NCI-H1092 treated with DMSO at 0.1 percent for 48 hours (cell line): ENCODE measurements around the gene PSMD13.
"Not testable (repeated sequence)": the region's sequence is repeated elsewhere in the genome, so short reads cannot be mapped to it uniquely, and the experiment has no call there.

Experiments
- DNase-seq: peaks from one replicate; lab custom pipeline; 2025; lab: John Stamatoyannopoulos, UW

PSMD13 gene

DNA sequence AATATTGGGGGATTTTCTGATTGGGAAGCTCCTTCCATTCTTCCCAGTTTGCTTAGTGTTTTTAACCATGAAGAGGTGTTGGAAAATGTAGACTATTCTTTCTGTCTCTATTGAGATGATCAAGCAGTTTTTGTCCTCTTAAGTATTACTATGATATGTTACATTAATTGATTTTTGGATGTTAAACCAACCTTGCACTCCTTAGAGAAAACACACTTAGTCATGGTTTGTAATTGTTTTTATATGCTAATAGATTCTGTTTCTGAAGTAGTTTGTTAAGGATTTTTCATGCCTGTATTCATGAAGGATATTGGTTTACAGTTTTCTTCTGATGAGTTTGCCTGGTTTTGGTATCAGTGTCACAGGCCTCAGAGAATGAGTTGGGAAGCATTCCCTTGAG lies 39.4 kb downstream of the PSMD13 start:
- no peak for DNase-seq

DNA sequence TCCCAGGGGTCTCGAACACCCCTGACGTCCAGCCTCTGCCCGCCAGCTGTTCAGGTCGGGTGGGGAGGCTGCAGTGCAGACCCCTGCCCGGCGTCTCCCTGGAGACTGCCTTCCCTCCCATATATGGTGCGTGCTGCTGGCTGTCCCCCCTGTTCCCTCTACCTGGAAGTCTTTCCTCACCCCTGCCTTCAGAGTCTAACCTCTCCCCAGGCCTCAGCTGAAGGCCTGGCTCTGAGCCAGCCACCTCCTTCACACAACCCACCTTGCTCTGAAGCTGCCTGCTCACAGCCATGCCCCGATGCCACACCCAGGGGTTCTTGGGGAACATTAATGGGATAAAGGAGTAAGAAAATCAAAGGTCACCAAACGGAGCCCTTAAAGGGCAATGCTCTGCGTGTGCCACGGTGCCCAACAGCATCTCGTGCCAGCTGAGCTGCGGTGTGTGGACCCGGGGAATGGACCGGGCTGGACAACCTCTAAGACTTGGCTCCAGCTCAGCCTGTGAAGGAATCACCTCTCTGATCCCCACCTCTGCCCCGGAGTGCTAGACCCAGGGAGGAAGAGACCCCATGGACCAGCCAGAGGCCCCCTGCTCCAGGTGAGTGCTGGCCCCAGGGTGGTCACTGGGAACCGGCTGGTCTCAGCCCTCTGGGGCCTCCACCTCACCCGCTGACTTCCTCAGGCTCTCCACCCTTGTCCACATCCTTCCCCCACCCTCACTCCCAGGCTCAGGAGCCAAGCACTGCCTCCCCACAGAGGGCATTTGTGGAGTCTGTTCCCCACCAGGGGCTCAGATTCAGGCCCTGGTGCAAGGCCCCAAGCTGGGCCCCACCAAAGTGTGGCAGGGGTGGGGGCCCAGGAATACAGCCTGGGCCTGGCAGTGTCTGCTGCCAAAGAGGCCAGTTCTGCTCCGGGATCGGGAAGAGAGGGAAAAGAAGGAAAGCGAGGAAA lies 41.5 kb downstream of the PSMD13 start, which contains the start of gene NLRP6:
NLRP6 (plus strand) TSS at position 407 of the 951 bp plus-strand sequence; CDS start at position 570, 163 bp downstream.
- DNase-seq: no peak

DNA sequence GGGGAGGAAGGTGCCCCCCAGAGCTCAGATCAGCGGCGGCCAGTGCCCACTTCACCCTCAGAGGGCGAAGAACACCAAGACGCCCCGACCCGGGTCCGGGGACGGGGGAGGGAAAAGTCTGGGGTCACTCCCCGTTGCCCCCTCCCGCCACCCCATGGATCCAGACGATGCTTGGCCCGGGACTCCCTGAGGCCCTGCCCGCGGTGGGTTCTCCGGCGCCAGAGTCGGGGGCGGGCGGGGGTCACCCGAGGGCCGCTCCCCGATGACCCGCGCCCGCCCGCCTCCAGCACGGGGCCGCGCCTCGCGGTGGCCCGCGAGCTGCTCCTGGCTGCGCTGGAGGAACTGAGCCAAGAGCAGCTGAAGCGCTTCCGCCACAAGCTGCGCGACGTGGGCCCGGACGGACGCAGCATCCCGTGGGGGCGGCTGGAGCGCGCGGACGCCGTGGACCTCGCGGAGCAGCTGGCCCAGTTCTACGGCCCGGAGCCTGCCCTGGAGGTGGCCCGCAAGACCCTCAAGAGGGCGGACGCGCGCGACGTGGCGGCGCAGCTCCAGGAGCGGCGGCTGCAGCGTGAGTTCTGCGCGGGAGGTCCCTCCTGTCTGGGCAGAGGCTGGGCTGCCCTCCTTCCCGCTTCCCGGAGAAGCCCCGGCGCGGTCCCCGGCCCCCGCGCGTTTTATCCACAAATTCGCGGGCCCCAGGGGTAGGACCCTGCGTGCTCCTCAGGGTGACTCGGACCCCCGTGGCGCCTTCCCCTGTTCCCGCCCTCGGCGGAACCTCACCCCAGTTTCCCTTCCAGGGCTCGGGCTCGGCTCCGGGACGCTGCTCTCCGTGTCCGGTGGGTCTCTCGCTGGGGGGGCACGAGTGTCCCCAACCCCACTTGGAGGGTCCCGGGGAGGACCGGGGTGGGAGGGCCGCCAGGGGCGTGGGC lies 42.5 kb downstream of the PSMD13 start:
- DNase-seq: no peak

DNA sequence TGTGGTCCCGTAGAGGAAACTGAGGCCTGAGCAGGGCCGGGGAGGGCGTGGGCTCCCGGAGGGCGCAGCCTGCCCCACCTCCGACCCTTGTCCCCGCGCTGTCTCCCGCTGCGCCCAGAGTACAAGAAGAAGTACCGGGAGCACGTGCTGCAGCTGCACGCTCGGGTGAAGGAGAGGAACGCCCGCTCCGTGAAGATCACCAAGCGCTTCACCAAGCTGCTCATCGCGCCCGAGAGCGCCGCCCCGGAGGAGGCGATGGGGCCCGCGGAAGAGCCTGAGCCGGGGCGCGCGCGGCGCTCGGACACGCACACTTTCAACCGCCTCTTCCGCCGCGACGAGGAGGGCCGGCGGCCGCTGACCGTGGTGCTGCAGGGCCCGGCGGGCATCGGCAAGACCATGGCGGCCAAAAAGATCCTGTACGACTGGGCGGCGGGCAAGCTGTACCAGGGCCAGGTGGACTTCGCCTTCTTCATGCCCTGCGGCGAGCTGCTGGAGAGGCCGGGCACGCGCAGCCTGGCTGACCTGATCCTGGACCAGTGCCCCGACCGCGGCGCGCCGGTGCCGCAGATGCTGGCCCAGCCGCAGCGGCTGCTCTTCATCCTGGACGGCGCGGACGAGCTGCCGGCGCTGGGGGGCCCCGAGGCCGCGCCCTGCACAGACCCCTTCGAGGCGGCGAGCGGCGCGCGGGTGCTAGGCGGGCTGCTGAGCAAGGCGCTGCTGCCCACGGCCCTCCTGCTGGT lies 43.4 kb downstream of the PSMD13 start:
- DNase-seq: no peak

DNA sequence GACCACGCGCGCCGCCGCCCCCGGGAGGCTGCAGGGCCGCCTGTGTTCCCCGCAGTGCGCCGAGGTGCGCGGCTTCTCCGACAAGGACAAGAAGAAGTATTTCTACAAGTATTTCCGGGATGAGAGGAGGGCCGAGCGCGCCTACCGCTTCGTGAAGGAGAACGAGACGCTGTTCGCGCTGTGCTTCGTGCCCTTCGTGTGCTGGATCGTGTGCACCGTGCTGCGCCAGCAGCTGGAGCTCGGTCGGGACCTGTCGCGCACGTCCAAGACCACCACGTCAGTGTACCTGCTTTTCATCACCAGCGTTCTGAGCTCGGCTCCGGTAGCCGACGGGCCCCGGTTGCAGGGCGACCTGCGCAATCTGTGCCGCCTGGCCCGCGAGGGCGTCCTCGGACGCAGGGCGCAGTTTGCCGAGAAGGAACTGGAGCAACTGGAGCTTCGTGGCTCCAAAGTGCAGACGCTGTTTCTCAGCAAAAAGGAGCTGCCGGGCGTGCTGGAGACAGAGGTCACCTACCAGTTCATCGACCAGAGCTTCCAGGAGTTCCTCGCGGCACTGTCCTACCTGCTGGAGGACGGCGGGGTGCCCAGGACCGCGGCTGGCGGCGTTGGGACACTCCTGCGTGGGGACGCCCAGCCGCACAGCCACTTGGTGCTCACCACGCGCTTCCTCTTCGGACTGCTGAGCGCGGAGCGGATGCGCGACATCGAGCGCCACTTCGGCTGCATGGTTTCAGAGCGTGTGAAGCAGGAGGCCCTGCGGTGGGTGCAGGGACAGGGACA lies 44.1 kb downstream of the PSMD13 start:
- no peak for DNase-seq

DNA sequence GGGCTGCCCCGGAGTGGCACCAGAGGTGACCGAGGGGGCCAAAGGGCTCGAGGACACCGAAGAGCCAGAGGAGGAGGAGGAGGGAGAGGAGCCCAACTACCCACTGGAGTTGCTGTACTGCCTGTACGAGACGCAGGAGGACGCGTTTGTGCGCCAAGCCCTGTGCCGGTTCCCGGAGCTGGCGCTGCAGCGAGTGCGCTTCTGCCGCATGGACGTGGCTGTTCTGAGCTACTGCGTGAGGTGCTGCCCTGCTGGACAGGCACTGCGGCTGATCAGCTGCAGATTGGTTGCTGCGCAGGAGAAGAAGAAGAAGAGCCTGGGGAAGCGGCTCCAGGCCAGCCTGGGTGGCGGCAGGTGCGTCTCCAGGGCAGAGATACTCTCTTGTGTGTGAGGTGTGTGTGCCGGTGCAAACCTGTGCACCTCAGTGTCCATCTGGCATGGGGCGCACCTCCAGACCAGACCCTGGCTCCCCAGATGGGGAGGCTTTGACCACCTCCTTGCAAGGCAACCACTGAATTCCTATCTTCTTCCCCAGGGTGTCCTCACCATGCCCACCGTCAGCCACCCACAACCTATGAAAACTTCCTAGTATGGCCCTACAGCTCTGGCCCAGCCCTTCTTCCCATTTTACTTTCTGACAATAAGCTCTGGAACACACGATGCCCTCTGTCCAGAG lies 44.8 kb downstream of the PSMD13 start:
- no peak for DNase-seq

DNA sequence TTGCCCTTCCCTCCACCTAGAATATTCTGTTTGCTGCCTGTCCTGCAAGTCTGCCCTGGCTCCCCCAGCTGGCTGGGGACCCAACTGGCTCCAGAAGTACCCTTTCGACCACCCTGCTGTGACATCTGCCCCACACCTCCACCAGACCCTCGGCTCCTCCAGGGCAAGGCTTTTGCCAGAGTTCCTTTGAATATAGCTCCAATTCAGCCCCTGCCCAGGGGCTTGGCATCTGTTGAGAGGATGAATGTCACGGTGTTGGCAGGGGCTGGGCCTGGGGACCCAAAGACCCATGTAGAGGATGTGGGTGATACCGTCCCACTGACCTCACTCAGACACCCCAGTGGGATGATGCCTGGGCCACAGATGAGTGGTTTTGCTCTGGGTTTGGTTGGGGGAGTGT lies 45.4 kb downstream of the PSMD13 start:
- DNase-seq: no peak

DNA sequence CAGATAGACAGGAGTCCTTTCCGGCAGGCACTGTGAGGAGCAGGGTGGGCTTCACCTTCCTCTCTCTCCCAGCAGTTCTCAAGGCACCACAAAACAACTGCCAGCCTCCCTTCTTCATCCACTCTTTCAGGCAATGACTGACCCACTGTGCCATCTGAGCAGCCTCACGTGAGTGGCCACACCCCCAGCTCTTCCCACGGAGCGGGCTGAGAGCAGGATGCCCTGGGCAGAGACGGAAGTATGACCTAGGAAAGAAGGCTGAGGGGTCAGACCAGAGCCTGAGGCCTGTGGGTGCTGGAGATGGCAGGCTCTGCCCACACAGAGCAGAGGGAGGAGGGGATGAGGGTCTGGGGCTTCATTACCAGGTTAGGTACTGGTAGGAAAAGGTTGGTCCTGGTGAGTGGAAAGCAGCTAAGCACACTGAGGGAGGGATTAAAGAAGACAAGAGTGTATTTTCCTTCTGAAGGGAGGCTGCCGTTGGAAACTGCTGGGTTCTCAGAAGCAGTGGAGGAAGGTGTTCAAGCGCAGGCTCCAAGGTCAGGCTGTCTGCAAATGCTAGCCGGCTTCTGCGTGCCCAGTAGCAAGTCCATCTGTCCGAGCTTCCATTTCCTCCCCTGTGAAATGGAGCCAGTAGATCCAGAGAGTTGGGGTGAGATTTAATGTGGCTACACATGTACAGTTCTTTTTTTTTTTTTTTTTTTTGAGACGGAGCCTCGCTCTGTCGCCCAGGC lies 46.0 kb downstream of the PSMD13 start:
- DNase-seq: no peak

DNA sequence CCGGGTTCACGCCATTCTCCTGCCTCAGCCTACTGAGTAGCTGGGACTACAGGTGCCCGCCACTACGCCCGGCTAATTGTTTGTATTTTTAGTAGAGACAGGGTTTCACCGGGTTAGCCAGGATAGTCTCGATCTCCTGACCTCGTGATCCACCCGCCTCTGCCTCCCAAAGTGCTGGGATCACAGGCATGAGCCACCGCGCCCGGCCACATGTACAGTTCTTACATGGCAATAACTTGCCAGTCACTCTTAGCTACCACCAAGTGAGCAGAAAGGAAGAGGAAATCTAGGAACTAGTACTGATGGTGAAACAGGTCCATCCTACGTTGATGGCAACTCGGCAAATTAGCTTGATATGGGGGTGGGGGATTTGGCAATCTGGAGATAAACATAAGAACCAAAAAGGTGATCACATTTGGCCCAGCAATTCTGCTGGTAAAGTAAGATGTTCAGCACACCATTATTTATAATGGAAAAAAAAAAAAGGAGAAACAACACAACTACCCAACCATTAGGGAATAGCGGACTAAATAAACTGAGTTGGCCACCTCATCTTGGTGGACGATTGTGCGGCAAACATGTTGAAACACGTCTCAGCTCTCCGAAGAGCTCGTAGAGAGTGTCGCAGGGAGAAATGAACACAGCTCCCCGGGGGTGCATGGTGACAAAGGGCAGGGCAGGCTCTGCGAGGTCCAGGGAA lies 46.8 kb downstream of the PSMD13 start:
- DNase-seq: no peak

GRCh38 chr11:284105-285020 lies 47.6 kb downstream of the PSMD13 start:
- no peak for DNase-seq

GRCh38 chr11:285021-285893 lies 48.5 kb downstream of the PSMD13 start:
- DNase-seq: no peak

DNA sequence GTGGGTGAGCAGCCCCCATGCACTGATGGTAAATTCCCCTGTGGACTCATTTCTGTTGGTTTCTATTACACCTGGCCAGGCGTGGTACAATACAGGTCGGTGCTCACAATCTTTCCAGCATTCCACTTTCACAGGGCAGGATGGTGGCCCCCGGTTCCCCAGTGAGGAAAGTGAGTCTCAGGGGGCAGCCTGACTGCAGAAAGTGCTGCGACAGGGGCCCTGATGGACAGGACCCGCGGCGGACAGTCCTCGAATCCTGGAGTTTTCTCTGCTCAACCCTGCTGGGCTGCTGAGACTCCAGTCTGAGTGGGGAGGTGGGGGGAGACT lies 49.1 kb downstream of the PSMD13 start:
- DNase-seq: no peak

GRCh38 chr11:286977-287820 lies 50.4 kb downstream of the PSMD13 start:
- not testable (repeated sequence) for DNase-seq

DNA sequence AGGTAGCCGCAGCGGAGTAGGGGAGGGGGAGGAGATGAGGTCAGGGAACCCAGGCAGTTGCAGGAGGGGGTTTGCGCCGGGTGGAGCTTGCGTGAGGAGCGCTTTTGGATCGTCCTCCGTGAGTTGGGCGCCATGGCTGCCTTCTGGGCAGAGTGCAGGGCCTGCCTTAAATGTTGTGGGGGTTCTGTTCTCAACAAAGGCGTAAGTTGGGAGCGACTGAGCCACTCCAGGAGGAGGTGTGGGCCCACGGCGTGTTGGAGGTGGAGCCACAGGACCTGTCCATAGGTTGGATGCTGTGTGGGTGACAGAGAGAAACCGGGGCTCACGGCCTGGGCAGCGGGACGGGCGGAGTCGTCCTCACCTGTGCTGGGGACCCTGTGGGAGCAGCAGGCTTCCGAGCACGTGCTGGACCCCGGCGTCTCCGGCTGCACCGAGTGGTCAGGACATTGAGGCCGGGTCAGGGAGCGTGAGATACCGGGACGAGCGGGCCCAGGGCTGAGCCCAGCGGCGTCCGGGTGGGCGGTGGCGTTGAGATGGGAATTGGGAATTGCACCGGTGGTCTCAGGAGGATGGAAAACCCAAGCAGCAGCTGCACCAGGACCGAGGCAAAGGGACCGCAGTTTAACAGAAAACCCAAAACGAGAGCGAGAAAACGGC lies 51.2 kb downstream of the PSMD13 start:
- no peak for DNase-seq

DNA sequence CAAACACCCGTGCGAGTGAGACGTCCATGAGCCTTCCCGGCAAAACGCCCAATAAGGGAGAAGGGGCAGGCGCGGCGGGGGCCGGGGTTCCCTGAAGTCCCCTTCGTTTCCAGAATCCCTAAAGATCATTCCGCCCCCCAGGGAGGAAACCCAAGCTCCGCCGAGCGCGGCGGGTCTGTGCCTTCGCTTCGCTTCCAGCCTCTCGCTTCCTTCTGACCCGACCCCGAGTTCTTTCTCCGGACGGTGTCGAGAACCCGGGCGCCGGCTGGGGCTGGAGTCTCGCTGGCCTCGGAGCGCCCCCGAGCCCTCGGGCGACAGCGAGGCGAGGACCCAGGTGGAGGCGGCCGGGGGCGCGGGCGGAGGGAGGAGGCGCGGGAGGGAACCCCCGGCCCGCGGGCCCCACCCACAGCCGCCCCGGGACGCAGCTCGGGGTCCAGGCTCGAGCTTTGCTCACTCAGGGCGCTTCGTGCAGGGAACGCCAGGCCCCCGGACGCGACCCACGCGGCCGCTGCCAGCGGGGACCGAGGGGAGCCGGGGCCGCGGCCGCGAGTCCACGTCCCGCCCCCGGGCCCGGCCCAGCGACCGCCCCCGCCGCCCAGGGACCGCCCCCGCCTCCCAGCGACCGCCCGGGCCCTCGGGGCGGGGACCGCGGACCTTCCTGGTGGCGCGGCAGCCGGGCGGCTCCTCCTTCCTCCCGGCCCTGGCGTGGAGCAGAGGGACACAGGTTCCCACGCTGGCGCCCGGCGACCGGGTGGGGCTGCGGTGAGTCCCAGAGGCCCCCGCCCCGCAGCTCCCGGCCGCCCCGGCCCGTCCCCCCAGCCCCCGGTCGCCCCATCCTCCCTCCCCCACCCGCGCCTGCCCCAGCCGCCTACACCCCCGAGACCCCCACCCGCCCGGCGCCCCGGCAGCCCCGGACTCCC lies 52.0 kb downstream of the PSMD13 start, which contains the start of gene PGGHG:
PGGHG (plus strand) TSS at position 649 of the 920 bp plus-strand sequence. CDS start 691 bp downstream, outside the sequence.
- DNase-seq: no peak
